ENCODE measurements around the gene CMIP. TPM values are rescaled to one million over a fixed set of nuclear protein-coding genes. Genes with fewer than 3 reads are reported as not detected.

CMIP gene
- 20.9 and 34.7 TPM in 2 replicates for total RNA-seq

DNA sequence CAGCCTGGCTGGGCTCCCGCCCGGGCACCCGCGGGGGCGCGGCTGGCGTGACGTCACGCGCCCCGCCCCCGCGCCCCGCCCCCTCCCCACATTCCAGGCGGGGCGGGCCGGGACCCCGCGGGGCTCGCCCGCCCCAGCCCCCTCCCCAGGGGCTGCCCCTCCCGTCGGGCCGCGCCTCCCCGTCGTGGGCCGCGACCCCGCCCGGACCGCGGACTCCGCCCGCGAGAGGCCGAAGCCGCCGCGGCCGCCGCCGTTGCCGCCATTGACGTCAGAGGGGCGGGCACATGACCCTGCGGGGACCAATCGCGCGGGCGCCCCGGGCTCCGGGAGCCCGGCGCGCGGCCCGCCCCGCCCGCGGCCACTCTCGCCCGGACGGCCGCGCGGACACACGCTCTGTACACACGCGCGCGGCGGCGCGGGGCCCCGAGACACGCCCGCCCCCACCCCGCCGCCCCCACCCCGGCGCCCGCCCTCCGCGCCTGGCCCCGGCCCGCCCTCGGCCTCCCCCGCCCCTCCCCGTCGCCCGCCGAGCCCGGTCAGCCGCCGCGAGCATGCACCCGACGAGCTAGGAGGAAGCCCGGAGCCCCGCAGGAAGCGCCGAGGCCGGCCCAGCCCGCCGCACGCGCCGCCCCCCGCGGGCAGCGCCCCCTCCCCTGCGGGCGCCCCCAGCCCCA lies at the start of gene CMIP:
Gene CMIP, plus strand, starts transcription at position 361 of the 674 bp plus-strand sequence.

Other genes with a start within 250 kb of the CMIP start
- gene BCO1, start 206.1 kb upstream of the CMIP start, total RNA-seq, result not detected in 2 replicates
- gene GAN, start 129.8 kb upstream of the CMIP start, total RNA-seq, result 6.5 and 7.8 TPM in 2 replicates

Measured in airway epithelial cell (primary cell).